ENCODE measurements around the gene SLC50A1.

Gene SLC50A1

GRCh38 chr1:155183775-155184221, 48.1 kb downstream of the SLC50A1 start:
- in situ Hi-C loops (cut with MboI; ENCODE audit: low sequenced_read_pairs): no loop called here
- no peak for DNase-seq (ENCODE audit: low spot score in 2 of 2)
- Histone ChIP-seq H3K27me3 (ENCODE audit: low read depth) (peaks cover 5% of the 10 kb centered on the region), H3K4me3 (no peak overlapping the region), H3K36me3 (replicated peaks) (no peaks in the 10 kb centered on the region), H3K4me1 (no peaks in the 10 kb centered on the region), H3K9me3 (no peaks in the 10 kb centered on the region)

GRCh38 chr1:155184351-155184811, 48.7 kb downstream of the SLC50A1 start:
- no peak overlapping the region for H3K4me3 ChIP-seq
- H3K36me3 ChIP-seq (replicated peaks): no peaks in the 10 kb centered on the region
- no peak for DNase-seq (ENCODE audit: low spot score in 2 of 2)
- in situ Hi-C loops (cut with MboI; ENCODE audit: low sequenced_read_pairs): no loop called here
- no peaks in the 10 kb centered on the region for H3K4me1 ChIP-seq
- H3K27me3 ChIP-seq (ENCODE audit: low read depth): peaks cover 5% of the 10 kb centered on the region
- no peaks in the 10 kb centered on the region for H3K9me3 ChIP-seq

- in situ Hi-C loops (cut with MboI; ENCODE audit: low sequenced_read_pairs): no loop called here
- peak in 1 of 2 experiments; percentile 8 for DNase-seq (ENCODE audit: low spot score in 2 of 2)
These were observed 49.5 kb downstream of the SLC50A1 start for GRCh38 chr1:155184835-155185782.

GRCh38 chr1:155185783-155186066, 50.1 kb downstream of the SLC50A1 start:
- no peak for DNase-seq (ENCODE audit: low spot score in 2 of 2)
- Histone ChIP-seq H3K27me3 (ENCODE audit: low read depth) (peaks cover 5% of the 10 kb centered on the region), H3K36me3 (replicated peaks) (no peaks in the 10 kb centered on the region), H3K4me1 (no peaks in the 10 kb centered on the region), H3K4me3 (no peak overlapping the region), H3K9me3 (no peaks in the 10 kb centered on the region)
- in situ Hi-C loops (cut with MboI; ENCODE audit: low sequenced_read_pairs): no loop called here

More at GRCh38 chr1:155184835-155185782, 49.5 kb downstream of the SLC50A1 start:
- Histone ChIP-seq H3K9me3 (no peaks in the 10 kb centered on the region), H3K27me3 (ENCODE audit: low read depth) (peaks cover 5% of the 10 kb centered on the region), H3K4me3 (no peak overlapping the region), H3K36me3 (replicated peaks) (no peaks in the 10 kb centered on the region), H3K4me1 (no peaks in the 10 kb centered on the region)

- no peaks in the 10 kb centered on the region for H3K4me1 ChIP-seq
- no peak overlapping the region for H3K4me3 ChIP-seq
- peaks cover 5% of the 10 kb centered on the region for H3K27me3 ChIP-seq (ENCODE audit: low read depth)
- in situ Hi-C loops (cut with MboI; ENCODE audit: low sequenced_read_pairs): no loop called here
- H3K9me3 ChIP-seq: no peaks in the 10 kb centered on the region
- H3K36me3 ChIP-seq (replicated peaks): no peaks in the 10 kb centered on the region
- no peak for DNase-seq (ENCODE audit: low spot score in 2 of 2)
These were observed 50.6 kb downstream of the SLC50A1 start for GRCh38 chr1:155186067-155186793.

- H3K4me1 ChIP-seq: no peaks in the 10 kb centered on the region
- no peaks in the 10 kb centered on the region for H3K9me3 ChIP-seq
- H3K4me3 ChIP-seq: no peak overlapping the region
- in situ Hi-C loops (cut with MboI; ENCODE audit: low sequenced_read_pairs): no loop called here
- no peak for DNase-seq (ENCODE audit: low spot score in 2 of 2)
- H3K36me3 ChIP-seq (replicated peaks): no peaks in the 10 kb centered on the region
- H3K27me3 ChIP-seq (ENCODE audit: low read depth): peaks cover 5% of the 10 kb centered on the region
These were observed 51.3 kb downstream of the SLC50A1 start for GRCh38 chr1:155186794-155187455.

- H3K4me3 ChIP-seq: no peak overlapping the region
- peaks cover 5% of the 10 kb centered on the region for H3K27me3 ChIP-seq (ENCODE audit: low read depth)
- H3K9me3 ChIP-seq: no peaks in the 10 kb centered on the region
- DNase-seq (ENCODE audit: low spot score in 2 of 2): no peak
- no peaks in the 10 kb centered on the region for H3K4me1 ChIP-seq
- in situ Hi-C loops (cut with MboI; ENCODE audit: low sequenced_read_pairs): no loop called here
- no peaks in the 10 kb centered on the region for H3K36me3 ChIP-seq (replicated peaks)
These were observed 51.8 kb downstream of the SLC50A1 start for GRCh38 chr1:155187456-155187891.

- Histone ChIP-seq H3K36me3 (replicated peaks) (no peaks in the 10 kb centered on the region), H3K4me3 (no peak overlapping the region), H3K27me3 (ENCODE audit: low read depth) (peaks cover 3% of the 10 kb centered on the region), H3K4me1 (peaks cover 4% of the 10 kb centered on the region), H3K9me3 (no peaks in the 10 kb centered on the region)
- in situ Hi-C loops (cut with MboI; ENCODE audit: low sequenced_read_pairs): no loop called here
- DNase-seq (ENCODE audit: low spot score in 2 of 2): no peak
These were observed 52.6 kb downstream of the SLC50A1 start for GRCh38 chr1:155188268-155188667.

Data from HAP-1 (cell line).